WTC11 (cell line): ENCODE results near the gene BOD1L2. TPM values are rescaled to one million over a fixed set of nuclear protein-coding genes. Genes with fewer than 3 reads are reported as not detected.

Experiments used
- ATAC-seq: fragments of 200-7000 bp; cut with Tn5 transposase; 2 replicates; pipeline ENCODE4 v1.10.0; 2021; ENCODE audit warnings: mild to moderate bottlenecking, moderate library complexity
- CTCF ChIA-PET: fragments of 300-600 bp; sonication (Branson Sonifier 250); formaldehyde crosslinking; loops from one replicate; lab custom pipeline; 2021; ENCODE audit warnings: antibody characterized with exemption; lab: Charles Lee
- POLR2A ChIA-PET: fragments of 350-600 bp; sonication (Branson Sonifier 250); formaldehyde crosslinking; loops from one replicate; lab custom pipeline; 2021; ENCODE audit warnings: antibody characterized with exemption; lab: Charles Lee
- DNase-seq: peaks from one replicate; pipeline ENCODE4 v3.0.0; 2021; ENCODE audit warnings: low spot score
- H3K27ac Mint-ChIP-seq: 2 replicates; pipeline ENCODE4 v1.8.0; 2021; ENCODE audit warnings: mixed read lengths
- H3K27me3 Mint-ChIP-seq: 2 replicates; pipeline ENCODE4 v1.8.0; 2021; ENCODE audit warnings: low read depth, mild to moderate bottlenecking, moderate library complexity, mixed read lengths
- H3K36me3 Mint-ChIP-seq: 2 replicates; pipeline ENCODE4 v1.8.0; 2021; ENCODE audit warnings: mixed read lengths
- H3K4me1 Mint-ChIP-seq: 2 replicates; pipeline ENCODE4 v1.8.0; 2022; ENCODE audit warnings: mixed read lengths
- H3K4me3 Mint-ChIP-seq: 2 replicates; pipeline ENCODE4 v1.8.0; 2021; ENCODE audit warnings: mild to moderate bottlenecking, moderate library complexity, mixed read lengths
- H3K9me3 Mint-ChIP-seq: 2 replicates; pipeline ENCODE4 v1.8.0; 2021; ENCODE audit warnings: mixed read lengths
- ARID4B ChIP-seq: sonication (generic); formaldehyde crosslinking; IDR thresholded peaks from 2 replicates; pipeline ENCODE4 v1.8.0; 2023; ENCODE audit warnings: missing genetic modification reagents, mild to moderate bottlenecking, borderline replicate concordance
- ATF1 ChIP-seq: sonication (generic); formaldehyde crosslinking; IDR thresholded peaks from 2 replicates; pipeline ENCODE4 v1.8.1; 2023; ENCODE audit warnings: mild to moderate bottlenecking, moderate library complexity, missing genetic modification reagents
- CREB1 ChIP-seq: sonication (generic); formaldehyde crosslinking; IDR thresholded peaks from 2 replicates; pipeline ENCODE4 v1.8.0; 2023; ENCODE audit warnings: mild to moderate bottlenecking, missing genetic modification reagents
- E2F4 ChIP-seq: sonication (generic); formaldehyde crosslinking; IDR thresholded peaks from 2 replicates; pipeline ENCODE4 v1.8.1; 2022; ENCODE audit warnings: low read depth, mild to moderate bottlenecking, moderate library complexity, missing genetic modification reagents, borderline replicate concordance
- E2F5 ChIP-seq: sonication (generic); formaldehyde crosslinking; IDR thresholded peaks from 2 replicates; pipeline ENCODE4 v1.8.1; 2022; ENCODE audit warnings: mild to moderate bottlenecking, moderate library complexity, missing genetic modification reagents
- ELF4 ChIP-seq: sonication (generic); formaldehyde crosslinking; IDR thresholded peaks from 2 replicates; pipeline ENCODE4 v1.8.1; 2022; ENCODE audit warnings: low read depth, mild to moderate bottlenecking, moderate library complexity, missing genetic modification reagents
- FOXK1 ChIP-seq: sonication (generic); formaldehyde crosslinking; IDR thresholded peaks from 2 replicates; pipeline ENCODE4 v1.8.0; 2022; ENCODE audit warnings: mild to moderate bottlenecking, moderate library complexity, missing genetic modification reagents
- FOXP1 ChIP-seq: sonication (generic); formaldehyde crosslinking; IDR thresholded peaks from 2 replicates; pipeline ENCODE4 v1.8.0; 2022; ENCODE audit warnings: missing genetic modification reagents, mild to moderate bottlenecking, moderate library complexity, borderline replicate concordance
- FOXP4 ChIP-seq: sonication (generic); formaldehyde crosslinking; IDR thresholded peaks from 2 replicates; pipeline ENCODE4 v1.8.0; 2022; ENCODE audit warnings: mild to moderate bottlenecking, missing genetic modification reagents
- HMGA2 ChIP-seq: fragments of 250-450 bp; sonication (Bioruptor Pico); IDR thresholded peaks from 2 replicates; pipeline ENCODE4 v1.4.0; 2021; ENCODE audit warnings: mild to moderate bottlenecking, moderate library complexity
- IRF2 ChIP-seq: sonication (generic); formaldehyde crosslinking; IDR thresholded peaks from 2 replicates; pipeline ENCODE4 v1.8.0; 2022; ENCODE audit warnings: low read depth, missing genetic modification reagents, borderline replicate concordance
- JAZF1 ChIP-seq: fragments of 250-450 bp; sonication (Bioruptor Pico); IDR thresholded peaks from 2 replicates; pipeline ENCODE4 v1.9.0; 2021; ENCODE audit warnings: moderate library complexity, mild to moderate bottlenecking, inconsistent platforms
- JUN ChIP-seq: sonication (generic); formaldehyde crosslinking; IDR thresholded peaks from 2 replicates; pipeline ENCODE4 v1.8.0; 2023; ENCODE audit warnings: mild to moderate bottlenecking, missing genetic modification reagents
- MLX ChIP-seq: sonication (generic); formaldehyde crosslinking; IDR thresholded peaks from 2 replicates; pipeline ENCODE4 v1.8.1; 2023; ENCODE audit warnings: mild to moderate bottlenecking, missing genetic modification reagents, moderate library complexity
- MXD4 ChIP-seq: fragments of 250-450 bp; sonication (Bioruptor Pico); IDR thresholded peaks from 2 replicates; pipeline ENCODE4 v1.8.0; 2021; ENCODE audit warnings: mild to moderate bottlenecking, moderate library complexity, borderline replicate concordance
- MYBL2 ChIP-seq: sonication (generic); formaldehyde crosslinking; IDR thresholded peaks from 2 replicates; pipeline ENCODE4 v1.8.1; 2023; ENCODE audit warnings: mild to moderate bottlenecking, moderate library complexity, missing genetic modification reagents
- NR3C1 ChIP-seq: sonication (generic); formaldehyde crosslinking; conservative IDR thresholded peaks from 2 replicates; pipeline ENCODE4 v1.8.1; 2023; ENCODE audit warnings: low read depth, mild to moderate bottlenecking, missing genetic modification reagents
- OVOL2 ChIP-seq: fragments of 250-450 bp; sonication (Bioruptor Pico); IDR thresholded peaks from 2 replicates; pipeline ENCODE4 v1.9.0; 2021; ENCODE audit warnings: mild to moderate bottlenecking, borderline replicate concordance
- PREB ChIP-seq: sonication (generic); formaldehyde crosslinking; IDR thresholded peaks from 2 replicates; pipeline ENCODE4 v1.8.1; 2022; ENCODE audit warnings: mild to moderate bottlenecking, missing genetic modification reagents, moderate library complexity, borderline replicate concordance
- USF1 ChIP-seq: sonication (generic); formaldehyde crosslinking; IDR thresholded peaks from 2 replicates; pipeline ENCODE4 v1.8.0; 2022; ENCODE audit warnings: mild to moderate bottlenecking, missing genetic modification reagents
- ZNF263 ChIP-seq: sonication (generic); formaldehyde crosslinking; IDR thresholded peaks from 2 replicates; pipeline ENCODE4 v1.8.1; 2022; ENCODE audit warnings: low read depth, mild to moderate bottlenecking, moderate library complexity, missing genetic modification reagents
- ZNF317 ChIP-seq: sonication (generic); formaldehyde crosslinking; IDR thresholded peaks from 2 replicates; pipeline ENCODE4 v1.8.1; 2023; ENCODE audit warnings: low read depth, mild to moderate bottlenecking, moderate library complexity, missing genetic modification reagents, borderline replicate concordance
- ZNF396 ChIP-seq: fragments of 250-450 bp; sonication (Bioruptor Pico); IDR thresholded peaks from 2 replicates; pipeline ENCODE4 v1.8.0; 2021; ENCODE audit warnings: mild to moderate bottlenecking, moderate library complexity, borderline replicate concordance
- ZNF423 ChIP-seq: fragments of 250-450 bp; sonication (Bioruptor Pico); IDR thresholded peaks from 2 replicates; pipeline ENCODE4 v2.1.2; 2022; ENCODE audit warnings: mild to moderate bottlenecking, moderate library complexity
- ZNF671 ChIP-seq: fragments of 250-450 bp; sonication (Bioruptor Pico); IDR thresholded peaks from 2 replicates; pipeline ENCODE4 v1.8.0; 2021; ENCODE audit warnings: mild to moderate bottlenecking
- total RNA-seq: library from RNA; stranded (reverse); gene quantifications from 3 replicates; pipeline ENCODE4 v1.2.3, GENCODE V29; 2021

The BOD1L2 gene
- total RNA-seq, 1 experiment from 2014 or later = not detected

GRCh38 chr18:57171026-57171425 is 24.1 kb downstream of the BOD1L2 start:
- ChIA-PET POLR2A (no interaction called here), CTCF (interaction anchor here (0.6 kb wide), 1 partner anchor 29 kb away, joined by 3 read pairs; no protein-coding TSS in a partner anchor)
- H3K27me3 Mint-ChIP-seq = no peaks in the 10 kb centered on the region; the same call in 1 of the 2 replicates
- H3K4me3 Mint-ChIP-seq = no peak overlapping the region
- DNase-seq (no peak), ATAC-seq (no peak)
- H3K9me3 Mint-ChIP-seq = peaks cover 23% of the 10 kb centered on the region
- no peaks in the 10 kb centered on the region for H3K36me3 Mint-ChIP-seq
- H3K4me1 Mint-ChIP-seq = no peaks in the 10 kb centered on the region
- no peak overlapping the region for H3K27ac Mint-ChIP-seq
- no peak for TF ChIP-seq JUN
- no peak for TF ChIP-seq USF1
- no peak for TF ChIP-seq FOXK1
- no peak for TF ChIP-seq NR3C1 (CRISPR knock-in tag)
- no peak for TF ChIP-seq ARID4B (CRISPR knock-in tag)
- no peak for TF ChIP-seq ATF1 (CRISPR knock-in tag)
- no peak for TF ChIP-seq MYBL2 (CRISPR knock-in tag)
- no peak for TF ChIP-seq FOXP4 (CRISPR knock-in tag)
- TF ChIP-seq JAZF1 (CRISPR knock-in tag) = no peak
- TF ChIP-seq MXD4 (CRISPR knock-in tag) = no peak
- no peak for TF ChIP-seq FOXP1 (CRISPR knock-in tag)
- TF ChIP-seq CREB1 (CRISPR knock-in tag) = no peak
- no peak for TF ChIP-seq E2F4
- TF ChIP-seq IRF2 (CRISPR knock-in tag) = no peak
- no peak for TF ChIP-seq ZNF423 (CRISPR knock-in tag)
- no peak for TF ChIP-seq OVOL2 (CRISPR knock-in tag)
- no peak for TF ChIP-seq ZNF317 (CRISPR knock-in tag)

- ChIA-PET CTCF (no interaction called here), POLR2A (no interaction called here)
- H3K4me1 Mint-ChIP-seq = no peaks in the 10 kb centered on the region
- H3K9me3 Mint-ChIP-seq = peaks cover 19% of the 10 kb centered on the region
- peaks cover 7% of the 10 kb centered on the region for H3K27me3 Mint-ChIP-seq
- no peak overlapping the region for H3K27ac Mint-ChIP-seq
- H3K4me3 Mint-ChIP-seq = no peak overlapping the region
- H3K36me3 Mint-ChIP-seq = no peaks in the 10 kb centered on the region
- no peak for ATAC-seq
- DNase-seq = no peak
- no peak for TF ChIP-seq PREB
- TF ChIP-seq ZNF671 = no peak
- TF ChIP-seq E2F5 (CRISPR knock-in tag) = no peak
- no peak for TF ChIP-seq MLX (CRISPR knock-in tag)
- TF ChIP-seq HMGA2 (CRISPR knock-in tag) = no peak
- no peak for TF ChIP-seq ZNF396 (CRISPR knock-in tag)
- no peak for TF ChIP-seq ZNF263 (CRISPR knock-in tag)
- no peak for TF ChIP-seq ELF4
These were observed 28.6 kb downstream of the BOD1L2 start for GRCh38 chr18:57175532-57175931.
